ENCODE data around the gene PTPN11.

- TF ChIP-seq POLR2AphosphoS5 (IDR thresholded peaks at IDR 0.05; ENCODE audit: low read depth, low read length), result no peak
- no peak for TF ChIP-seq SMC3 (IDR thresholded peaks at IDR 0.05; ENCODE audit: low read depth, low read length)
- TF ChIP-seq, protein P1, sequence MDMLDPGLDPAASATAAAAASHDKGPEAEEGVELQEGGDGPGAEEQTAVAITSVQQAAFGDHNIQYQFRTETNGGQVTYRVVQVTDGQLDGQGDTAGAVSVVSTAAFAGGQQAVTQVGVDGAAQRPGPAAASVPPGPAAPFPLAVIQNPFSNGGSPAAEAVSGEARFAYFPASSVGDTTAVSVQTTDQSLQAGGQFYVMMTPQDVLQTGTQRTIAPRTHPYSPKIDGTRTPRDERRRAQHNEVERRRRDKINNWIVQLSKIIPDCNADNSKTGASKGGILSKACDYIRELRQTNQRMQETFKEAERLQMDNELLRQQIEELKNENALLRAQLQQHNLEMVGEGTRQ (IDR thresholded peaks at IDR 0.05; ENCODE audit: borderline replicate concordance, low read depth, low read length), result no peak
- no peak for TF ChIP-seq ELF1 (IDR thresholded peaks at IDR 0.05)
- no peak for TF ChIP-seq CTCF (IDR thresholded peaks at IDR 0.05)
- TF ChIP-seq, protein P2, sequence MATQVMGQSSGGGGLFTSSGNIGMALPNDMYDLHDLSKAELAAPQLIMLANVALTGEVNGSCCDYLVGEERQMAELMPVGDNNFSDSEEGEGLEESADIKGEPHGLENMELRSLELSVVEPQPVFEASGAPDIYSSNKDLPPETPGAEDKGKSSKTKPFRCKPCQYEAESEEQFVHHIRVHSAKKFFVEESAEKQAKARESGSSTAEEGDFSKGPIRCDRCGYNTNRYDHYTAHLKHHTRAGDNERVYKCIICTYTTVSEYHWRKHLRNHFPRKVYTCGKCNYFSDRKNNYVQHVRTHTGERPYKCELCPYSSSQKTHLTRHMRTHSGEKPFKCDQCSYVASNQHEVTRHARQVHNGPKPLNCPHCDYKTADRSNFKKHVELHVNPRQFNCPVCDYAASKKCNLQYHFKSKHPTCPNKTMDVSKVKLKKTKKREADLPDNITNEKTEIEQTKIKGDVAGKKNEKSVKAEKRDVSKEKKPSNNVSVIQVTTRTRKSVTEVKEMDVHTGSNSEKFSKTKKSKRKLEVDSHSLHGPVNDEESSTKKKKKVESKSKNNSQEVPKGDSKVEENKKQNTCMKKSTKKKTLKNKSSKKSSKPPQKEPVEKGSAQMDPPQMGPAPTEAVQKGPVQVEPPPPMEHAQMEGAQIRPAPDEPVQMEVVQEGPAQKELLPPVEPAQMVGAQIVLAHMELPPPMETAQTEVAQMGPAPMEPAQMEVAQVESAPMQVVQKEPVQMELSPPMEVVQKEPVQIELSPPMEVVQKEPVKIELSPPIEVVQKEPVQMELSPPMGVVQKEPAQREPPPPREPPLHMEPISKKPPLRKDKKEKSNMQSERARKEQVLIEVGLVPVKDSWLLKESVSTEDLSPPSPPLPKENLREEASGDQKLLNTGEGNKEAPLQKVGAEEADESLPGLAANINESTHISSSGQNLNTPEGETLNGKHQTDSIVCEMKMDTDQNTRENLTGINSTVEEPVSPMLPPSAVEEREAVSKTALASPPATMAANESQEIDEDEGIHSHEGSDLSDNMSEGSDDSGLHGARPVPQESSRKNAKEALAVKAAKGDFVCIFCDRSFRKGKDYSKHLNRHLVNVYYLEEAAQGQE (IDR thresholded peaks at IDR 0.05; ENCODE audit: low read depth, low read length), result no peak
These were observed 10.1 kb upstream of the PTPN11 start for GRCh38 chr12:112408621-112409020.

Data from SK-N-SH (cell line).